DMS153 (cell line): Measurements from ENCODE around the gene PGF.

Source experiments
- DNase-seq: peaks from one replicate; lab custom pipeline; 2025; lab: John Stamatoyannopoulos, UW

Gene PGF

DNA sequence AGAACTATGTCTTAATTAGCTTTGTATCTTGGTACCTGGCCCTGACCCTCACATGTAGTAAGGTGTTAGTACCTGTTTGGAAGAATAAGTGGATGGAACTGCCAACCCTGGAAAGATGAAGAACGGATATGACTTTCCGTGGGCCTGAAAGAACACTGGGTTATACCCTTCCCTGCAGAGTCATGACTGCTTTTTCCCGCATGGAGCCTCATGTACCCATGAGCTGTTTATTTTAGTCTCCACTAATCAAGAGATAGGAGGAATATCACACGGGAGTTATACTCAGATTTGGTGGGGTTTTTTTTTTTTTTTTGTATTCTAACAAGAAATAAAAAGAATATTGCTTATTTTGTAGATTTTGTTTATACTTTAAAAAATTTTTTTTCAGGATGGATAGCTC, 57.8 kb downstream of the PGF start:
- DNase-seq, result no peak

DNA sequence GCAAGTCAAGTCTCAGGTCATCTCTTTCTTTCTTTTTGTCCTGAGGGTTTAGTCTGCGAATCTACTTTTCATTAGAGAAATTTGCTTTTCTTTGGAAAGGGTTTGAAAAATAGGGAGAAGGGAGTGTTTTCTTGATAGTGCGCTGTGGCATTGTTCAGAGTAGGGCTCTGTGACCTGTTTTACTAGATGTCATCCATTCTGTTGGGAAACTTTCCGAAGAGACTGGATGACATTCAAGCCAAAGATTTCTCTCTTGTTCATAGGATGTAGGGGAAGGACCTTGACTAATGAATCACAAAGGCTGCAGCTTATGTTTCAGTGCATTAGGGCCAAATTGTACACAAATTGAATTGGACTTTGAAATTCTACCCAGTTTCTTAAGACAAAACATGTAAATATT, 59.0 kb downstream of the PGF start:
- DNase-seq, result no peak

DNA sequence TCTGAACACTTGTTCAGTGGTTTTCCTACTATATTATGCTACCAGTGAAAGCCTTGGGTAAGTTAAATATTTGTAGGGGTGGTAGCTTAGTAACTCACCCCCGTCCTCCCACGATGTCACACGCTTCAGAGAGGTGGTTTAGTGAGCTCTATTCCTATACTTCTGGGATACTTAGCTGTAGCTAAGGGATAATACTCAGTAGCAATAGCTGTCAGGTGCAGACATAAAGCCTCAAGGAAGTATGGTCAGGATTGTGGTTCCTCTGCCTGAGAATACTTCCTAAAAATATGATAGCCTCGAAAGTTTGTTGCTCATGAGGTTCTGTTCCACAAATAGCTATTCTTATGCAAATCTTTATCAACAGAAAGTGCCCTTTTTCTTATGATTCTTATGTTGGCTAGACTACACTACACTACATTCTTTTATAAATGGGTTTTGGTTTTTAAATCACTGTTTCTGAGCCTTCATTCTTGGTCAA, 61.7 kb downstream of the PGF start:
- no peak for DNase-seq

DNA sequence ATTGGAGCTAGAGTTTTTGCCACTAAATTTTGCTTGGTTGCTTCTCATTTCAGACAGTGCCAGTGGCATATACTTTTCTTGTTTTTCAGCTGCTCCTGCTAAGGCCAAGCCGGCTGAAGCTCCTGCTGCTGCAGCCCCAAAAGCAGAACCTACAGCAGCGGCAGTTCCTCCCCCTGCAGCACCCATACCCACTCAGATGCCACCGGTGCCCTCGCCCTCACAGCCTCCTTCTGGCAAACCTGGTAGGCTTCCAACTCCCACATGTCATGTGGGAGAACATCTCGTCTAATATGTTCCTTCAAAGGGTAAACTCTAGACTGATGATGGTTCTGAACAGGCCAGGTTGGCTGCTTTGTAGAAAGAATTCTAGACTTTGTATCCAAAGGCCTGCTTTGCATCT, 62.7 kb downstream of the PGF start:
- no peak for DNase-seq

DNA sequence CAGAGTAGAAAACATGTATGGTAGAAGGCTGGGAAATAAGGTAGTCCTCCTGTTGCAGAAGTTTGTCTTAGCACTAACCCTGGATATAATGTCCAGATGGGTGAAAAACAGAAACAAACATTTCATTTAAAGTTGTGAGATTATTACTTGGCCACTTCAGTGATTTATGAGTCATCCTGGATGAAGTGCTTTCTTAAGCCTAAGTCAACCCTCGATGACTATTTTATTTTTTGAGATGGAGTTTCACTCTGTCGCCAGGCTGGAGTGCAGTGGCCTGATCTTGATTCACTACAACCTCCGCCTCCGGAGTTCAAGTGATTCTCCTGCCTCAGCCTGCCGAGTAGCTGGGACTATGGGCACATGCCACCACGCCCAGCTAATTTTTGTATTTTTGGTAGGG, 63.5 kb downstream of the PGF start:
- DNase-seq, result no peak
